Measurements from ENCODE around the gene PPM1L.

- TF ChIP-seq ZFP30 (CRISPR knock-in tag; IDR thresholded peaks at IDR 0.05), result no peak
- no peak for TF ChIP-seq ZNF8 (CRISPR knock-in tag; IDR thresholded peaks at IDR 0.05)
Measured at GRCh38 chr3:161073181-161073580, 317.1 kb downstream of the PPM1L start.

All from SK-N-SH treated with all-trans-retinoic acid at 6 μM for 48 hours (cell line).